ENCODE data around the gene KDM4B. TPM values are rescaled to one million over a fixed set of nuclear protein-coding genes. Genes with fewer than 3 reads are reported as not detected.

The KDM4B gene
- total RNA-seq, 2 experiments from 2014 or later: 33.9 to 35.8 TPM

DNA sequence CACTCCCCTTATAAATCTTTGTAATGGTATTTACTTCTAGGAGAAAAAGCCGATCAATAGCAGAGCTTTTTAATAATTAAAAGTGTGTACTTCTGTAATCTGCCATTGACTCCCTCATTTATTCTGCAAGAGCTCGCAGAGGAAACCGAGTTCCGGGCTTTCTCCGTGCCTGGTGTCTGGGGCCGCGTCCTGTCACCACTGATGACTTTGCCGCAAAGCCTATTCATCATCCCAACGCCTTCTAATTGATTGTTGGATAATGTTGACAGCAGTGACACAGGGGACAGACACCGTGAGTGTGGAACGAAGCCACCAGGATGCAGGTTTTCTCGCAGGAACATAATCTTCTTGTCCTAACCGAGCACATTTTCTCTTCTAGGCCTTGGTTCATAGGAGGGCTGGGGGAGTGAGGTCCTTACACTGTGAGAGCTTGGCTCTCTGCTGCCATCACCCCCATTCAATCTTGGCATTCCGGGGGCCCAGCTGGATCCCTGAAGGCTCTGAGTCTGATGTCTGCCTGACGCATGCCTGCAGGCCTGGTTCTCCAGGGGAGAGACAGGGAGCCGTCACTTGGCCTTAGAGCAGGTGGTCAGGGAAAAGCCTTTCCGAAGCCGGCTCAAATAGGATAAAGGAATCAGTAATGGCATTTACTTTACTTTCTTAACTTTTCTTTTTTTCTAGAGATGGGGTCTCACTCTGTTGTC, 110.3 kb downstream of the KDM4B start:
- Mint-ChIP-seq H3K27ac (no peak overlapping the region), H3K36me3 (ENCODE audit: low read depth) (peaks cover 16% of the 10 kb centered on the region), H3K4me3 (no peak overlapping the region), H3K9me3 (ENCODE audit: low read depth) (no peaks in the 10 kb centered on the region), H3K27me3 (no peaks in the 10 kb centered on the region), H3K4me1 (no peaks in the 10 kb centered on the region)
- ATAC-seq (no peak), DNase-seq (no peak)
- CTCF ChIA-PET: no interaction called here
- intact Hi-C loops (cut with DNase I, micrococcal nuclease): no loop called here
- POLR2A ChIA-PET: interaction anchor here (0.6 kb wide), 1 partner anchor 545 kb away, joined by 6 read pairs; no protein-coding TSS in a partner anchor

DNA sequence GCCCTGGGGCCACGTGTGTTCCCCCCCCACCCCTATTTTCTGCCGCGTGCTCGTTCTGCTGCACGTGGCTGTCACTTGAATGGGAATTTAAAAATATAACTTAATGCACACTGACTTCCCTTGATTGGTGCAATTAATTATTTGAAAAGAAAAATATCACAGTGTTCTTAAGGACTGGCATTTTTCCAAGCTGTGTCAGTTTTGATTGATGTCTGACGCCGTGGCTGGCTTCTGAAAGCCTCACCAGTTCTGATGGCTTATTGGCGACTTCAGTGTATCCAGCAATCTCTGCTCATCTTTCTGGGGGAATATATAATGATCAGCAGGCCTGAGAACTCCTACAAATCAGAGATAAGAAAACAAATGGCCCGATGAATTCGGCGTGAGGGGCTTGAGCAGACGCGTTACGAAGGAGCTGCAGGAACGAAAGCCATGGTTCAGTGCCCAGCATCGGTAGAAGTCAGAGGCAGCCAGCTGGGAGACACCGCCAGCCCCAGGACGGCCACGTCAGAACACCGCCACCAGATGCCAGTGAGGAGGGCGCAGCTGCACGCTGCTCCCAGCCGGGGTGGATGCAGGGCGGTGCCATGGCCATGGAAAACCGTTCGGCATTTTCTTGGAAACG, 111.2 kb downstream of the KDM4B start:
- Mint-ChIP-seq H3K27ac (no peak overlapping the region), H3K4me1 (no peaks in the 10 kb centered on the region), H3K36me3 (ENCODE audit: low read depth) (peaks cover 16% of the 10 kb centered on the region), H3K4me3 (no peak overlapping the region), H3K27me3 (no peaks in the 10 kb centered on the region), H3K9me3 (ENCODE audit: low read depth) (no peaks in the 10 kb centered on the region)
- ChIA-PET CTCF (interaction anchor here (0.6 to 0.7 kb wide), 2 partner anchors 38 to 512 kb away, joined by 3 read pairs; no protein-coding TSS in a partner anchor), POLR2A (no interaction called here)
- ATAC-seq: no peak
- intact Hi-C loops (cut with DNase I, micrococcal nuclease): no loop called here
- DNase-seq: no peak

DNA sequence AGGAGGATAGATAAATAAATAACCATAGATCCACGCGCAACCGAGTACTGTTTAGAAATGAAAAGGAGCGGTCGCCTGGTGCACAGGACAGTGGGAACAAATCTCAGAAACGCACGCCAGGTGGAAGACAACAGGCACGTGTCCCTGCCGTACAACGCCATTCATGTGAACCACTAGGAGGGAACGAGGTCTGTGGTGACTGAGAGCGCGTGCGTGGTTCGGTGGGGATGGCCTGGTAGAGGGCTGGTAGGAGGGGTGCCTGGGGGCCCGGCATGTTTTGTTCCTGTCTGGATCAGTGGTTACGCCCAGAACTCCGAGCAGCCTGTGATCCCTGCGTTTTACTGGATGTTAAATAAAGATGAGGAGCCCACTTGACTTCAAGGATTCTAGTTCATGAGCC, 111.9 kb downstream of the KDM4B start:
- intact Hi-C loops (cut with DNase I, micrococcal nuclease): no loop called here
- DNase-seq (no peak), ATAC-seq (no peak)
- H3K27me3 Mint-ChIP-seq: no peaks in the 10 kb centered on the region
- H3K36me3 Mint-ChIP-seq (ENCODE audit: low read depth): peaks cover 16% of the 10 kb centered on the region
- H3K4me3 Mint-ChIP-seq: no peak overlapping the region
- ChIA-PET CTCF (no interaction called here), POLR2A (no interaction called here)
- H3K27ac Mint-ChIP-seq: no peak overlapping the region
- H3K4me1 Mint-ChIP-seq: no peaks in the 10 kb centered on the region
- H3K9me3 Mint-ChIP-seq (ENCODE audit: low read depth): no peaks in the 10 kb centered on the region

DNA sequence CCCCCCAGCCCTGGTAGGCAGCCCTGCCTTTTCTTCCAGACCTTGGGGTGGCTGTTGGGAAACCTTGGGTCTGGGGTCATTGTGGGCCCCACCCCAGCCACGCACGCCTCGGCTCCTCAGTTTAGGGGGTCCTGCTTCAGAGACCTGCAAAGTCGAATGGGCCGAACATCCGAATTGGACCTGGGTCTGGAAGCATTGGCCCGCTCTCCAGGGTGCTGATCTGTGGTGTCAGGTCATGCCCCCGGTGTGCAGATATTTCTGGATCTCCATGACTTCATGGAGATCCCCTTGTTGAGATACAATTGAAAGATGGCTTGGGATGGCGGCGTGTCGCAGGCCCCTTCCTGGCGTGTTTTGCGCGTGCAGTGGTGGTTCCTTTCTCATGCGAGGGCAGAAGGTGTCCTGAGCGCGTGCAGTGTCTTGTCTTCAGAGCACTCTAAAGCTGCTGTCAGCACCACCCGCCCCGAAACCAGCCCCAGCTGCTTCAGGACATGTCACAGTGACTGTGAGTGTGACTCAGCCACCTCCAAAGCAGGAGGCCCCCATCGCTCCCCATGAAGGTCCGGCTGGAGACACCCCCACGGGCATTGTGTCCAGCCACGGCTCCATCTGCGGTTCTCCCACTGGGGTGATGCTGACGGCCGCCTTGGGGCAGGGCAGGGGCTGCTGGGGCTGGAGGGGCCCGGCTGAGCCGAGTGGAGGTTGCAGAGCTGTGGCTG, 112.7 kb downstream of the KDM4B start:
- no peak for ATAC-seq
- peaks cover 16% of the 10 kb centered on the region for H3K36me3 Mint-ChIP-seq (ENCODE audit: low read depth)
- no peaks in the 10 kb centered on the region for H3K27me3 Mint-ChIP-seq
- H3K27ac Mint-ChIP-seq: no peak overlapping the region
- DNase-seq: no peak
- intact Hi-C loops (cut with DNase I, micrococcal nuclease): no loop called here
- POLR2A ChIA-PET: no interaction called here
- CTCF ChIA-PET: no interaction called here
- H3K4me3 Mint-ChIP-seq: no peak overlapping the region
- H3K4me1 Mint-ChIP-seq: no peaks in the 10 kb centered on the region
- H3K9me3 Mint-ChIP-seq (ENCODE audit: low read depth): no peaks in the 10 kb centered on the region

DNA sequence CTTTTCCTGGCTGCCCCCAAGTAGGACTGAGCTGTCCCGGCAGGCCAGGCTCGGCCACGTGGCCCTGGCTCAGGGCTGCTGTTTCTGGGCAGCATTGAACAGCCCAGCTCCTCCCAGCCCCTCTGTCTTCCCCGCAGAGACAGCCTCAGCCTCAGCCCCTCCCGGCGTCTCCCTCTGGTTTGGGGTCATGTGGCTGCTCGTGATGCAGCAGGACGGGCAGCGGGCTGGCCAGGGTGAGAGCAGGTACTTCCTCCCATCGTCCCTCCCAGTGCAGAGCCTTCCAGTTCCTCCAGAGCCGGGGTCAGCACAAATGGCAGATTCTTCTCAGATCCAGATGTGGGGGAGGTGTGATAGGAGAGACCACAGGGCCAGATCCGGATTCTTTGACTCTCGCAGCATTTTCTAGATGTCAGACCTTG, 114.6 kb downstream of the KDM4B start:
- POLR2A ChIA-PET: no interaction called here
- Mint-ChIP-seq H3K27ac (no peak overlapping the region), H3K36me3 (ENCODE audit: low read depth) (peaks cover 12% of the 10 kb centered on the region), H3K9me3 (ENCODE audit: low read depth) (no peaks in the 10 kb centered on the region), H3K4me1 (no peaks in the 10 kb centered on the region), H3K27me3 (no peaks in the 10 kb centered on the region), H3K4me3 (no peak overlapping the region)
- ATAC-seq: no peak
- intact Hi-C loops (cut with DNase I, micrococcal nuclease): no loop called here
- DNase-seq: no peak
- CTCF ChIA-PET: no interaction called here

DNA sequence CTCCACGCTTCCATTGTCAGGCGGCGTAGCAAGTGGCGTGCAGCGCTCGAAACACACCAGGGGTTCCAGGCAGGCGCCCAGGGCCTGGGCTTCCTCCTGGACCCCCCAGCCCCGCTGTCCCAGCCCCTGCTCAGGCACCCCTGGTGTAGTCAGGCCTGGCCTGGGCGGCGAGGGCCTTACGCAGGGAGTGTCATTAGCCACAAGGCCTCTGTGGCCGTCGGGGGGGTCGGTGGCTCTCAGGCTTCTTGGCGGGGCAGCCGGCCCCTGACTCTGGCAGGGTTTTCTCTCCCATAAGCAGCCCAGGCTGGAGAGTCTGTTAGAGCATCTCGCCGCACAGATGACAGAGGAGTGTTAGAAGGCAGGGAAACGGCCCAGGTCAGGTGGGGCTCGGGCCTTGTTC, 116.7 kb downstream of the KDM4B start:
- Mint-ChIP-seq H3K4me1 (no peaks in the 10 kb centered on the region), H3K9me3 (ENCODE audit: low read depth) (no peaks in the 10 kb centered on the region), H3K36me3 (ENCODE audit: low read depth) (peaks cover 8% of the 10 kb centered on the region), H3K4me3 (no peak overlapping the region), H3K27me3 (no peaks in the 10 kb centered on the region), H3K27ac (no peak overlapping the region)
- ChIA-PET CTCF (no interaction called here), POLR2A (no interaction called here)
- ATAC-seq (no peak), DNase-seq (no peak)
- intact Hi-C loops (cut with DNase I, micrococcal nuclease): no loop called here

DNA sequence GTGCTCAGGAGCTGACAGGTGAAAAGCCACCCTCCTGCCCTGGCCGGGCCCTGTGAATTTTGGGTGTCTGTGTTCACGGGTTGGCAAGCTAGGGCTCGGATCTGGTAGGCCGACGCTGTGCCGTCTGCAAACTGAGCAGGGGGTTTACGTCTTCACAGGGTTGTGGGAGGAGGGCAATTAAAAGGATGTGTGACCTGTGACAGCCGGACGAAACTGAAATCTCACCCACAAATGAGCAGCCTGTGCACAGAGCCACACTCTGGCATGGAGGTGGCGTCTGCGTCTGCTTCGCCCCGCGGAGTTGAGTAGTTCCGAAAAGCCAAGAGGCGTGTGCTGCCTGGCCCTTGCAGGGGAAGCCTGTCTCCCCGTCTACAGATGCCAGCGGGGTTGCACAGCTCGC, 117.3 kb downstream of the KDM4B start:
- Mint-ChIP-seq H3K27ac (no peak overlapping the region), H3K4me3 (no peak overlapping the region), H3K4me1 (no peaks in the 10 kb centered on the region), H3K36me3 (ENCODE audit: low read depth) (peaks cover 4% of the 10 kb centered on the region), H3K27me3 (no peaks in the 10 kb centered on the region), H3K9me3 (ENCODE audit: low read depth) (no peaks in the 10 kb centered on the region)
- ChIA-PET CTCF (no interaction called here), POLR2A (no interaction called here)
- DNase-seq (no peak), ATAC-seq (no peak)
- intact Hi-C loops (cut with DNase I, micrococcal nuclease): no loop called here

DNA sequence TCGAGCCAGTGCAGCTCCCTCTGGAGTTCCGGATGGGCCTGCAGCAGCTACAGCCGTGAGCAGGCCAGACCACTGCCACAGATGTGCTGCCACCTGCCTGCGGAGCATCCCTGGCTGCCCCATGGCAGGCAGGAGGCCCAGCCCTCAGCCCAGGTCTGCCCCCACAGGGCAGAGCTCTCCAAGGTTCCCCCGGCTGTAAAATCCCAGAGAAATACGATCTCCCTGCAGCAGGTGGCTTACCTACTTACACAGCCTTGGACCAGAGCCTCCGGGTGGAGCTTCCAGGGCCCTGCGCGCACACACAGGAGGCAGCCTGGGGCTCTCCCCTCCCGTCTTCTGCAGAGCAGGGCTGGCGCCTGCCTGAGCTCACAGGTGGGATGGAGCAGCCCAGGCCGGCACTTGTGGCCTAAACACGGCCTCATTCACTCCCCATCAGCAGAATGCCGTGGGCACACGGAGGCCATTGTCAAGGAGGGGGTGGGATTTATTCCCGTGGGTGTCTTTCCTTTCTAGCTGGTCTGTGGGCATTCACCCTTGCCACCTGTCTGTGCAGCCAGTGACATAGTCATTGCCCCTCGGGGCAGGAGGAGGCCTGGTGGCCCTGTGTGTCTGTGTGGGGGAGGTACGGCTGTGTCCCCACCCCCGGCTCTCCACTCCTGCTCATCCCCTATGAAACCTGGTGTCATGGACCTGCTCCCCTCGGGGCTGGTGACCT, 118.0 kb downstream of the KDM4B start:
- CTCF ChIA-PET: no interaction called here
- H3K4me3 Mint-ChIP-seq: no peak overlapping the region
- ATAC-seq (no peak), DNase-seq (no peak)
- H3K27ac Mint-ChIP-seq: no peak overlapping the region
- H3K4me1 Mint-ChIP-seq: no peaks in the 10 kb centered on the region
- H3K36me3 Mint-ChIP-seq (ENCODE audit: low read depth): peaks cover 4% of the 10 kb centered on the region
- POLR2A ChIA-PET: no interaction called here
- H3K27me3 Mint-ChIP-seq: no peaks in the 10 kb centered on the region
- no peaks in the 10 kb centered on the region for H3K9me3 Mint-ChIP-seq (ENCODE audit: low read depth)
- intact Hi-C loops (cut with DNase I, micrococcal nuclease): no loop called here

DNA sequence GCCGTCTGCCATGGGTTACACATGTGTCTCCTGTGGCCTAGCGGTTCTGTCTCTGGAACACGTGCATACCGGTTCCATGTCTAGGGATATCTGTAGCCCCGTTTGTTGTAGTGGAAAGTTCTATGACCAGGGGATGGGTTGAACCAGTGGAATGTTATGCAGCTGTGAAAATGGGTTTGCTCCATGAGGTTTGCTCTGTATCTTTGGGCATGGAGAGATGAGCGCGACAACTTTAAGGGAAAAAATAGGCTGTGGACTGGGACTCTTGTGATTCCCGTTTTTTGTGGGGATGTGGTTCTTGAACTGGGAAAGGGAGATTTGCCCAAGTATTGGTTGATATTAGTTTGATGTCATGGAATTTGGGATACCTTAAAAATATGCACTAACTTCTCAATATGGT, 120.4 kb downstream of the KDM4B start:
- ATAC-seq (no peak), DNase-seq (no peak)
- no peak overlapping the region for H3K4me3 Mint-ChIP-seq
- intact Hi-C loops (cut with DNase I, micrococcal nuclease): no loop called here
- ChIA-PET CTCF (no interaction called here), POLR2A (no interaction called here)
- H3K4me1 Mint-ChIP-seq: no peaks in the 10 kb centered on the region
- no peak overlapping the region for H3K27ac Mint-ChIP-seq
- H3K36me3 Mint-ChIP-seq (ENCODE audit: low read depth): peaks cover 2% of the 10 kb centered on the region
- no peaks in the 10 kb centered on the region for H3K27me3 Mint-ChIP-seq
- no peaks in the 10 kb centered on the region for H3K9me3 Mint-ChIP-seq (ENCODE audit: low read depth)

DNA sequence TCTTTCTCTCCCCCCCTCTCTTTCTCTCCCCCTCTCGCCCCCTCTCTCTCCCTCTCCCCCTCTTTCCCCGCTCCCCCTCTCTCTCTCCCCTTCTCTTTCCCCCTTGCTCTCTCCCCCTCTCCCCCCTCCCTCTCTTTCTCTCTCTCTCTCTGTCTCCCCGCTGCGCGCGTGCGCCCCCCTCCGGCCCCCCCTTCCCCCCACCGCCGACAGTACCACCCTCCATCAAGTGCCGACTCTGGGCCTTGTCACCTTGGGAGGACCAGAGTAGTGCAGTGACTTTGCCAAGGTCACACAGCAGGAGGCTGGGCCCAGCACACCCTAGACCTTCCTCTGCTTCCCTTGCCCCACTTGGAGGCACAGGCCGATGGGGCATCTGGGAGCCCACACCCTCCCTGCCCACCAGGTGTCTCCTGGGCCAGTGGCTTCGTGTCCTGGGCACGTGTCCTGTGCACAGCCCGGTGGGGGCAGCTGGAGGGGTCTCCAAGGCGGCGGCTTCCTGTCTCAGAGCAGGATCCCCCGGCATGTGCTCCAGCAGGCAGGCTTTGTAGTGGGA, 121.6 kb downstream of the KDM4B start:
- Mint-ChIP-seq H3K9me3 (ENCODE audit: low read depth) (no peaks in the 10 kb centered on the region), H3K27me3 (no peaks in the 10 kb centered on the region), H3K4me3 (no peak overlapping the region), H3K27ac (no peak overlapping the region), H3K36me3 (ENCODE audit: low read depth) (peaks cover 2% of the 10 kb centered on the region), H3K4me1 (no peaks in the 10 kb centered on the region)
- no peak for ATAC-seq
- no peak for DNase-seq
- POLR2A ChIA-PET: no interaction called here
- intact Hi-C loops (cut with DNase I, micrococcal nuclease): no loop called here
- CTCF ChIA-PET: no interaction called here

DNA sequence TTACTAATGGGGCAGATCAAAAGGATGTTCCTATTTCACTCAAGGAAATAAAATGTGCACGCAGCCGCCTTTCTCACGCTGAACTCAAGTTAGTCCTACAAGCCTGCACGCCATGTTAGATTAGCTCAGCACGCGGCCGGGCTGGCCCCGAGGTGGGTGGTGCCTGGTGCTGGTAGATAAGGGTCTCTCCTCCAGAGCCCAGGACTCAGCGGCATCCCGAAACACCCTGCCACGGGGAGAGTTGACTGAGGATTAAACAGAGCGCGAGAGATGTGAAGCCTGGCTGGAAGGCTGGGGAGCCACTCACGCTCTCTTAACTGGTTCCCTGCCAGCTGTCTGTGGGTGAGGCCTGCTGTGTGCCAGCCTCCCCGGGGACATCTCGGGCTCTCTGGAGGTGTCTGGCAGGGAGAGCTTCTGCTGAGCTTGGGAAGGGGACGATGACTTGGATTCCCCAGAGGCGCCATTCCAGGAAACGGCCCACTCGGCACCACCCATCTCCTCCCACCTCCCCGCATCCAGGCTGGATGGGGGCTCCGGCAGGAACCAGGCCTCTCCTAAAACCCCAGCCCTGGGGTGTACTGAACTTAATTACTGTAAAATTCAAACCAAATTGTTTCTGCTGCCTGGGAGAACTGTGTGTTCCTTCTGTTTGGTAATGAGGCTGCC, 122.2 kb downstream of the KDM4B start:
- DNase-seq (no peak), ATAC-seq (no peak)
- Mint-ChIP-seq H3K36me3 (ENCODE audit: low read depth) (peaks cover 3% of the 10 kb centered on the region), H3K4me3 (no peak overlapping the region), H3K27ac (no peak overlapping the region), H3K4me1 (no peaks in the 10 kb centered on the region), H3K27me3 (no peaks in the 10 kb centered on the region), H3K9me3 (ENCODE audit: low read depth) (no peaks in the 10 kb centered on the region)
- ChIA-PET POLR2A (no interaction called here), CTCF (no interaction called here)
- intact Hi-C loops (cut with DNase I, micrococcal nuclease): no loop called here
